ENCODE results near the gene POLR1D. TPM values are rescaled to one million over a fixed set of nuclear protein-coding genes. Genes with fewer than 3 reads are reported as not detected.

Gene POLR1D
- total RNA-seq, 2 donors from 2014 or later: 56.0 to 178 TPM

DNA sequence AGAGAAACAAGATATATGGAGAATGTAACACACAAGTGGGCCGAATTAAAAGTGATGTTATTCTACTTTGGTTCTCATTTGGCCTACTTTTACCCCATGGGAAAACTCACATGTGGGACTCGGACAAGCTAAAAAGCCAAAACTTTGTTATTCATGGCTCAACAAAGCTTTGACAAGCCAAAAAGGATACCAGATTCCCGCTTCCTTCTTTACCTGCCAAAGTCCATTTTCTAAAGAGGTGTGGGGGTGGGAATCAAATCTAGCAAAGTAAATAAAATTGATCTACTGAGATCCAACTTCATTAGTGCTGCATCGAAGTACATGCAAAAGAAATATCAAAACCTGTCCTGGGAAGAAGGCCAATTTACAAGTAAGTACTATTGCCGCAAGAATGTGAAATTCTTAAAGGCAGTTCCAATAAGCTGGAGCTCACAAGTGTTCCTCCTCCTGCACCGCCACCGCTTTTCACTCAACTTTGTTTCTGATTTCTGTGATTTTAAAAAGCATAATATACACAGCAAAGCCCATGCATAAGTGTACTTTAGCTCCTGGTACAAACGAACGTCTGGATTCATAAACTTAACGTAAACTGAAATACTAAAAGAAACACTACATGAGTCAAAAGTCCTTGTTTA, 2.5 kb upstream of the POLR1D start:
- no peaks in the 10 kb centered on the region for H3K36me3 ChIP-seq (replicated peaks in 1 of 2; ENCODE audit: insufficient read depth in 1 of 2, low read depth in 2 of 2)
- H3K27ac ChIP-seq: peak overlapping the region; percentile 98 to 100 (median 100)
- no peaks in the 10 kb centered on the region for H3K27me3 ChIP-seq
- DNase-seq: peak; percentile 54 to 73 (median 60)
- no peaks in the 10 kb centered on the region for H3K9me3 ChIP-seq
- ATAC-seq: peak; percentile 12
- TF ChIP-seq POLR2A (IDR thresholded peaks at IDR 0.05): peak in 2 of 3 donors; percentile 85 to 89
- TF ChIP-seq, protein P1, sequence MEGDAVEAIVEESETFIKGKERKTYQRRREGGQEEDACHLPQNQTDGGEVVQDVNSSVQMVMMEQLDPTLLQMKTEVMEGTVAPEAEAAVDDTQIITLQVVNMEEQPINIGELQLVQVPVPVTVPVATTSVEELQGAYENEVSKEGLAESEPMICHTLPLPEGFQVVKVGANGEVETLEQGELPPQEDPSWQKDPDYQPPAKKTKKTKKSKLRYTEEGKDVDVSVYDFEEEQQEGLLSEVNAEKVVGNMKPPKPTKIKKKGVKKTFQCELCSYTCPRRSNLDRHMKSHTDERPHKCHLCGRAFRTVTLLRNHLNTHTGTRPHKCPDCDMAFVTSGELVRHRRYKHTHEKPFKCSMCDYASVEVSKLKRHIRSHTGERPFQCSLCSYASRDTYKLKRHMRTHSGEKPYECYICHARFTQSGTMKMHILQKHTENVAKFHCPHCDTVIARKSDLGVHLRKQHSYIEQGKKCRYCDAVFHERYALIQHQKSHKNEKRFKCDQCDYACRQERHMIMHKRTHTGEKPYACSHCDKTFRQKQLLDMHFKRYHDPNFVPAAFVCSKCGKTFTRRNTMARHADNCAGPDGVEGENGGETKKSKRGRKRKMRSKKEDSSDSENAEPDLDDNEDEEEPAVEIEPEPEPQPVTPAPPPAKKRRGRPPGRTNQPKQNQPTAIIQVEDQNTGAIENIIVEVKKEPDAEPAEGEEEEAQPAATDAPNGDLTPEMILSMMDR (IDR thresholded peaks at IDR 0.05): no peak
- peaks cover 66% of the 10 kb centered on the region for H3K4me1 ChIP-seq
- peak overlapping the region; percentile 79 to 91 for H3K4me3 ChIP-seq
- intact Hi-C loops (cut with DNase I): no loop called here
- WGBS, 2 donors: 4 to 7% methylated on average over 10 of the region's 10 CpGs

DNA sequence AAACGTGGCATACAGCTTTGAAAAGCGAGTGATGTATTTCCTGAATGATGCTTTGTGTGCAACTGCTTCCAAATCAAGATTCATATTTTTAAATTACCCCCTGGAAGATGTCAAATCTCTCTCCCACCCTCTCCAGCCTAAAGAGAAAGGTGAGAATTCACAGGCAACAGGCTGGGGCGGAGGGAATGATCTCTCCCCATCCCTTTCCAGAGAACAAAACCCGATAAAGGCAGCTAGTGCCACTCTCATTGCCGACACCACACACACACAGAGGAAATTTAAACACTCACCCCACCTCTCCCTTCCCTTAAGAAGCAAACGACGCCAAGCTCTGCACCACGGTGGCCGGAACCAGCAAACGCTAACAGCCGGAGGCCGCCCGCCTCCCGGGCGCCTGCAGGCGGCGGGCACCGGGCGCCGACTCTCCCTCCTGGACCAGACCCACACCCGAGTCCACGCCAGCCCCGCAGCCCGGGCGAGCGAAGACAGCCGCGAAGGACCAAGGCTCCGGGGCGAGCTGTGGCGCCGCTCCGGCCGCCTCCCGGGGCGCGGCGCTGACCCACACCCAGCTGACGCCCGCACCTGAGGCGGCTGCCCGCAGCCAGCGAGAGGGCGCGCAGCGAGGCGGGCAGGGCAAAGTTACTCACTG, 1.8 kb upstream of the POLR1D start:
- ATAC-seq: peak; percentile 17
- H3K4me3 ChIP-seq: peak overlapping the region; percentile 79 to 91
- H3K36me3 ChIP-seq (replicated peaks in 1 of 2; ENCODE audit: insufficient read depth in 1 of 2, low read depth in 2 of 2): no peaks in the 10 kb centered on the region
- no peaks in the 10 kb centered on the region for H3K27me3 ChIP-seq
- H3K27ac ChIP-seq: peak overlapping the region; percentile 98 to 100 (median 100)
- no peaks in the 10 kb centered on the region for H3K9me3 ChIP-seq
- TF ChIP-seq POLR2A (IDR thresholded peaks at IDR 0.05): no peak
- TF ChIP-seq, protein P1 (IDR thresholded peaks at IDR 0.05): peak in 6 of 7 experiments; percentile 15 to 39 (median 28)
- peaks cover 68% of the 10 kb centered on the region for H3K4me1 ChIP-seq
- WGBS, 2 donors: 0 to 1% methylated on average over 15 to 39 of the region's 47 CpGs
- intact Hi-C loops (cut with DNase I): loop anchor here (10.0 kb wide), 1 partner anchor 55 kb away; no protein-coding TSS in a partner anchor
- DNase-seq: no peak

DNA sequence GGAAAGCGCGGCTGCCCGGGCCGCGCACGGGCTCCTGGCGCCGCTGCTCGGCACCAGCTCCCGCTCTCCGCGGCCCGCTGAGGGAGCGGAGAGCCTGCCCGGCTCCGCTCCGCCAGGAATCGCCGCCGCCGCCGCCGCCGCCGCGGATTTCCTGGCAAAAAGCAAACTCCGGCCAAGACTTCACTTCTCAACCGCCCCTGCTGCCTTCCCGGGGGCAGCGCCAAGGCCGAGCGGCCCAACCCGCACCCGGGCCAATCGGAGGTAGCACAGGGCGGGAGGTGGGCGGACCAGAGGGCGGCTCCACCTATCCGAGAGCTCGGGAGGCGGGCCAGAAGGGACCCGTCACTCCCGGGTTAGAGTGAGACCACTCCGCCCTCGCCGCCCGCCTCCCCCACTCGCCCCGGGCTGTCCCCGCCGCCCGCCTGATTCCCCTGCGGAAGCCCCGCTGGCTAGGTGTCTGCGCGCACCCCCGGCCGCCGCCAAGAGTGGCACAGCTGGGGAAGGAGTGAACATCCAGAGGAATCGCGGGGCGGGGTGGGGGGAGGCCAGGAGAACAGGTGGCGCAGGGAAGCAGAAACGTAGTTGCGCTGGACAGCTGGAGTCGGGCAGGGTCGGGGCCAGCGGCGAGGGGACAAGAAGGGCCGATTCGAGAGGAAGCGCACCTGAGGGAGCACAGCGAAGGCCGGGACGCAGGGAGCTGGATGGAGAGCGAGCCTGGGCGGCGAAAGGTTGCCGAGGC, 1.1 kb upstream of the POLR1D start, which contains the start of gene LNX2:
LNX2 (minus strand) TSS at position 153 of the 739 bp plus-strand sequence. CDS start 38,826 bp downstream, outside the sequence.
- intact Hi-C loops (cut with DNase I): loop anchor here (10.0 kb wide), 1 partner anchor 56 kb away; no protein-coding TSS in a partner anchor
- TF ChIP-seq, protein P1 (IDR thresholded peaks at IDR 0.05): no peak
- peak; percentile 89 to 97 (median 93) for TF ChIP-seq POLR2A (IDR thresholded peaks at IDR 0.05)

DNA sequence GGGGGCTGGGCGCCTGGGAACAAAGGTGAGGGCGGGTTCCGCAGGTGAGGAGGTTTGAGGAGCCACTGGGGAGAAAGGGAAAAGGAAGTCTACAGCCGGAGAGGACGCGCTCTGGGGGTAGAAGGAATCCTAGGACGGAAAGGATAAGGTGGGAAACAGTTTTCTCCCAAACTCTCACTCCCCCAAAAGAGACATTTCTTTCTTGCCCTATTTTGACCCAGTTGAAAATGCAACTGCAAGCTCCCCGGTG, 651 bp upstream of the POLR1D start:
- 0 to 2% methylated on average over 7 to 8 of the region's 8 CpGs for WGBS, 2 donors
- TF ChIP-seq, protein P1 (IDR thresholded peaks at IDR 0.05): no peak
- TF ChIP-seq POLR2A (IDR thresholded peaks at IDR 0.05): peak in 1 of 3 donors; percentile 37
- peaks cover 70% of the 10 kb centered on the region for H3K4me1 ChIP-seq
- H3K27ac ChIP-seq: peak overlapping the region; percentile 98 to 100 (median 100)
- intact Hi-C loops (cut with DNase I): loop anchor here (10.0 kb wide), 1 partner anchor 56 kb away; no protein-coding TSS in a partner anchor
- H3K36me3 ChIP-seq (replicated peaks in 1 of 2; ENCODE audit: insufficient read depth in 1 of 2, low read depth in 2 of 2): no peaks in the 10 kb centered on the region
- DNase-seq (no peak), ATAC-seq (peak; percentile 7)
- H3K27me3 ChIP-seq: no peaks in the 10 kb centered on the region
- no peaks in the 10 kb centered on the region for H3K9me3 ChIP-seq
- H3K4me3 ChIP-seq: peak overlapping the region; percentile 39 to 91

More for the DNA sequence above, 1.1 kb upstream of the POLR1D start, which contains the start of gene LNX2:
- WGBS, 2 donors: 0% methylated on average over 24 to 74 of the region's 79 CpGs
- peak; percentile 98 to 99 (median 99) for DNase-seq
- no peaks in the 10 kb centered on the region for H3K36me3 ChIP-seq (replicated peaks in 1 of 2; ENCODE audit: insufficient read depth in 1 of 2, low read depth in 2 of 2)
- H3K9me3 ChIP-seq: no peaks in the 10 kb centered on the region
- peak within 1 kb of the TSS; percentile 79 to 91 for H3K4me3 ChIP-seq
- peaks cover 68% of the 10 kb centered on the region for H3K4me1 ChIP-seq
- H3K27ac ChIP-seq: peak within 1 kb of the TSS; percentile 98 to 100 (median 100)
- no peaks in the 10 kb centered on the region for H3K27me3 ChIP-seq
- ATAC-seq: peak; percentile 84
